ENCODE results near the gene GJB6.

- TF ChIP-seq CTCF (conservative IDR thresholded peaks at IDR 0.05; ENCODE audit: low read depth, low read length) (no peak), MAZ (IDR thresholded peaks at IDR 0.05; ENCODE audit: borderline replicate concordance, low read depth, low read length) (no peak), POLR2A (IDR thresholded peaks at IDR 0.05; ENCODE audit: low read depth, low read length) (no peak), RAD21 (IDR thresholded peaks at IDR 0.05; ENCODE audit: low read length) (no peak), CHD1 (IDR thresholded peaks at IDR 0.05; ENCODE audit: low read depth, low read length) (no peak), RFX5 (IDR thresholded peaks at IDR 0.05; ENCODE audit: low read depth, low read length) (no peak)
Measured at GRCh38 chr13:20217168-20217567, 15.0 kb downstream of the GJB6 start.

Data from IMR-90 (cell line).